ENCODE data around the gene NBPF12. TPM values are rescaled to one million over a fixed set of nuclear protein-coding genes. Genes with fewer than 3 reads are reported as not detected.
"Not testable (repeated sequence)": the region's sequence is repeated elsewhere in the genome, so short reads cannot be mapped to it uniquely, and the experiment has no call there.

Gene NBPF12
- total and polyA plus RNA-seq, 12 donors: 1.8 to 6.3 (median 3.5) TPM

DNA sequence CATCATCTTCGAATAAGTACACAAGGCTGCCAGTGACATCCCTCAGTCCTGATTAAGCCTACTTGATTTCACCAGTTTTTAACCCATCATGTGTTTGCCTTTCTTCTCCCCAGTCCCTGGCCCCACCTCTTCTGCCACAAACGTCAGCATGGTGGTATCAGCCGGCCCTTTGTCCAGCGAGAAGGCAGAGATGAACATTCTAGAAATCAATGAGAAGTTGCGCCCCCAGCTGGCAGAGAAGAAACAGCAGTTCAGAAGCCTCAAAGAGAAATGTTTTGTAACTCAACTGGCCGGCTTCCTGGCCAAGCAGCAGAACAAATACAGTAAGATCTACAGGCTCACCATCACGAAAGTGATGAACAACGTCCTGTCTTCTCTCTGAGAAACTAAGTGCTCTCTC lies 28.2 kb downstream of the NBPF12 start:
- WGBS, 2 donors: 48 to 54% methylated on average over 4 to 5 of the region's 8 CpGs
- H3K9me3 ChIP-seq; H3K4me1 ChIP-seq; H3K27ac ChIP-seq; H3K27me3 ChIP-seq; ATAC-seq; H3K4me3 ChIP-seq; intact Hi-C loops (cut with DNase I); DNase-seq: not testable (repeated sequence)
- TF ChIP-seq, protein P1, sequence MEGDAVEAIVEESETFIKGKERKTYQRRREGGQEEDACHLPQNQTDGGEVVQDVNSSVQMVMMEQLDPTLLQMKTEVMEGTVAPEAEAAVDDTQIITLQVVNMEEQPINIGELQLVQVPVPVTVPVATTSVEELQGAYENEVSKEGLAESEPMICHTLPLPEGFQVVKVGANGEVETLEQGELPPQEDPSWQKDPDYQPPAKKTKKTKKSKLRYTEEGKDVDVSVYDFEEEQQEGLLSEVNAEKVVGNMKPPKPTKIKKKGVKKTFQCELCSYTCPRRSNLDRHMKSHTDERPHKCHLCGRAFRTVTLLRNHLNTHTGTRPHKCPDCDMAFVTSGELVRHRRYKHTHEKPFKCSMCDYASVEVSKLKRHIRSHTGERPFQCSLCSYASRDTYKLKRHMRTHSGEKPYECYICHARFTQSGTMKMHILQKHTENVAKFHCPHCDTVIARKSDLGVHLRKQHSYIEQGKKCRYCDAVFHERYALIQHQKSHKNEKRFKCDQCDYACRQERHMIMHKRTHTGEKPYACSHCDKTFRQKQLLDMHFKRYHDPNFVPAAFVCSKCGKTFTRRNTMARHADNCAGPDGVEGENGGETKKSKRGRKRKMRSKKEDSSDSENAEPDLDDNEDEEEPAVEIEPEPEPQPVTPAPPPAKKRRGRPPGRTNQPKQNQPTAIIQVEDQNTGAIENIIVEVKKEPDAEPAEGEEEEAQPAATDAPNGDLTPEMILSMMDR (IDR thresholded peaks at IDR 0.05): peak in 7 of 9 donors; percentile 26 to 44 (median 38)
- peaks cover 0 to 63% (median 6%) of the 10 kb centered on the region in 9 donors for H3K36me3 ChIP-seq

DNA sequence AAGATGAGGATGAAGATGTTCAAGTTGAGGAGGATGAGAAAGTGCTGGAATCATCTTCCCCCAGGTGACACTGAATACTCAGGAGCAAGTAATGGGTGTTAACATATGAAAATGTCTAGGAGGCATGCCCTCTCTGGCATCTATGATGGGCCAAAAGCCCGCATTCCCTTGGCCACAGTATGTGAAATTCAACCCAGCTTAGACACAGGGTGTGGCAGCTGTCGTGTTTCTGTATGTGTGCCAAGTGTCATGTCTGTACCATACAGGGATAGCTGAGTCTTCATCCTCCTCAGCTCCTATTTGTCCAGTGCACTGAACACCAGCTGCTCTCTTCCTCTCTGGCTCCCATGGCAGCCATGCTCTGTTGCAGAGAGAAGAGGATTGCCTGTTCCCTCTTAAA lies 32.5 kb downstream of the NBPF12 start:
- H3K4me1 ChIP-seq; H3K27ac ChIP-seq; DNase-seq; H3K27me3 ChIP-seq; H3K9me3 ChIP-seq; H3K4me3 ChIP-seq; intact Hi-C loops (cut with DNase I); ATAC-seq: not testable (repeated sequence)
- H3K36me3 ChIP-seq: peaks cover 0 to 62% (median 6%) of the 10 kb centered on the region in 9 donors
- WGBS, 2 donors: 71 to 73% methylated on average over 2 of the region's 2 CpGs

DNA sequence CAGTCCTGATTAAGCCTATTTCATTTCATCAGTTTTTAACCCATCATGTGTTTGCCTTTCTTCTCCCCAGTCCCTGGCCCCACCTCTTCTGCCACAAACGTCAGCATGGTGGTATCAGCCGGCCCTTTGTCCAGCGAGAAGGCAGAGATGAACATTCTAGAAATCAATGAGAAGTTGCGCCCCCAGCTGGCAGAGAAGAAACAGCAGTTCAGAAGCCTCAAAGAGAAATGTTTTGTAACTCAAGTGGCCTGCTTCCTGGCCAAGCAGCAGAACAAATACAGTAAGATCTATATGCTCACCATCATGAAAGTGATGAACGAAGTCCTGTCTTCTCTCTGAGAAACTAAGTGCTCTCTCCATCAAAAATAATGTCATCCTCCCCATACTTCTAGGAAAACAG lies 34.6 kb downstream of the NBPF12 start:
- H3K4me1 ChIP-seq; H3K4me3 ChIP-seq; DNase-seq; H3K27ac ChIP-seq; intact Hi-C loops (cut with DNase I); ATAC-seq; H3K27me3 ChIP-seq; H3K9me3 ChIP-seq: not testable (repeated sequence)
- WGBS, 2 donors: 47 to 58% methylated on average over 3 of the region's 5 CpGs
- H3K36me3 ChIP-seq: peaks cover 0 to 52% (median 6%) of the 10 kb centered on the region in 9 donors

DNA sequence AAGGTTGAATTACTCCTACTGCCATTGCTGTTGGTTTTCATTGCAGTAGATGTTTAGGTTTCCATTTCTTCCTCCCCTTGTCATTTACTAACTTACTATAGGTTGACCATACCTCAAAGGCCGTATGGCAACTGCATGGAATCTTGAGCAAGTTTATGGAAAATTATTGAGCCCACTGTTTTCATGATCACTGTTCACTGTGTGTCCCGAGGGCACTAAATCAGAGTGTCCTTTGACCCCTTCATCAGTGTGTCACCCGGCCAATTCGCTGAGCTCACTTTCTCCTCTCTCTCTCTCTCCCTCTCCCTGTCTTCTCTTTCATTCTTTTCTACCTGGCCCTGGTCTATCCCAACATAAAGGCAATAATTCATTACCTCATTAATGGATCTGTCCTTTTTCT lies 47.7 kb downstream of the NBPF12 start:
- DNase-seq; H3K27ac ChIP-seq; intact Hi-C loops (cut with DNase I); H3K4me3 ChIP-seq; H3K4me1 ChIP-seq; ATAC-seq; H3K27me3 ChIP-seq; H3K9me3 ChIP-seq: not testable (repeated sequence)
- H3K36me3 ChIP-seq: peaks cover 0 to 34% (median 7%) of the 10 kb centered on the region in 9 donors
- WGBS, 2 donors: 80 to 88% methylated on average over 3 to 4 of the region's 4 CpGs

DNA sequence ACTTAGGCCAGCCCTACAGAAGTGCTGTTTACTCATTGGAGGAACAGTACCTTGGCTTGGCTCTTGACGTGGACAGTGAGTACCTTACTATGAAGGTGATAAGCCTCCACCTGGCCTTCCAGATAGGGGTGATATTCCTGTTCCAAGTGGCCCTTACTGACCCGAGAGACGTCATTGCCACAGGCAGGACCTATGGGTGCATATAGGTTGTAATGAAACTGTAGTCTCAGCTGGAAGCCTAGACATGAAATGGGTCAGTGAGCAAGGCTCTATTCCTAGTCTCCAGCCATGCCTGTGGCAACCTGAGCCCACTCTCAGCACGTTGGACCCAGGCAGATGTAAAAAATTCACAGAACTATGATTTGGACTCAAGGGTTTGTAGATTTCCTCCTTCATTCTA lies 48.3 kb downstream of the NBPF12 start:
- 89 to 95% methylated on average over 2 of the region's 4 CpGs for whole genome bisulfite sequencing, 2 donors

DNA sequence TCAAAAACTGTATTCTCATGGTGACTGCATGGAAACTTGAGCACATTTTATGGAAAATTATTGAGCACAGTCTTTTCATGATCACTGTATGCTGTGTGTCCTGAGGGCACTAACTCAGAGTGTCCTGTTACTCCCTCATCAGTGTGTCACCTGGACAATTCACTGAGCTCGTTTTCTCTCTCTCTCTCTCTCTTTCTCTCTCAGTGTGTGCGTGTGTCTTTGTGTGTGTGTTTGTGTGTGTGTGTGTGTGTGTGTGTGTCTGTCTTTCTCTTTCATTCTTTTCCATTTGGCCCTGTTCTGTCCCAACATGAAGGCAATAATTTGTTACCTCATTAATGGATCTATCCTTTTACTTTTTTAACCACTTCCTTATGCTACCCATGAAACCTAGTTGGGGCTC lies 49.4 kb downstream of the NBPF12 start:
- H3K4me1 ChIP-seq; H3K27ac ChIP-seq; H3K4me3 ChIP-seq; ATAC-seq; H3K9me3 ChIP-seq; intact Hi-C loops (cut with DNase I); DNase-seq; H3K27me3 ChIP-seq: not testable (repeated sequence)
- WGBS, 2 donors: 78 to 84% methylated on average over 2 of the region's 2 CpGs
- H3K36me3 ChIP-seq: peaks cover 0 to 37% (median 7%) of the 10 kb centered on the region in 9 donors

More for the DNA sequence above, 48.3 kb downstream of the NBPF12 start:
- intact Hi-C loops (cut with DNase I); H3K9me3 ChIP-seq; H3K27ac ChIP-seq; ATAC-seq; H3K4me3 ChIP-seq; H3K4me1 ChIP-seq; H3K27me3 ChIP-seq; DNase-seq: not testable (repeated sequence)
- peaks cover 0 to 39% (median 7%) of the 10 kb centered on the region in 9 donors for H3K36me3 ChIP-seq

DNA sequence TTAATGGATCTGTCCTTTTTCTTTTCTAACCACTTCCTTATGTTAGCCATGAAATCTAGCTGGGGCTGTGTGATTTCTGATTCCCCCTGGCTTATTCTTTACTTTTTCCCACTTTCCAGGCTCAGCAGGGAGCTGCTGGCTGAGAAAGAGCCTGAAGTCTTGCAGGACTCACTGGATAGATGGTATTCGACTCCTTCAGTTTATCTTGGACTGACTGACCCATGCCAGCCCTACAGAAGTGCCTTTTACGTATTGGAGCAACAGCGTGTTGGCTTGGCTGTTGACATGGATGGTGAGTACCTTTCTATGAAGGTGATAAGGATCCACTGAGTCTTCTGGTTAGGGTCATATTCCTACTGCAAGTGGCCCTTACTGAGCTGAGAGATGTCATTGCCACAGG lies 51.3 kb downstream of the NBPF12 start:
- not testable (repeated sequence) for H3K27me3 ChIP-seq, DNase-seq, ATAC-seq

DNA sequence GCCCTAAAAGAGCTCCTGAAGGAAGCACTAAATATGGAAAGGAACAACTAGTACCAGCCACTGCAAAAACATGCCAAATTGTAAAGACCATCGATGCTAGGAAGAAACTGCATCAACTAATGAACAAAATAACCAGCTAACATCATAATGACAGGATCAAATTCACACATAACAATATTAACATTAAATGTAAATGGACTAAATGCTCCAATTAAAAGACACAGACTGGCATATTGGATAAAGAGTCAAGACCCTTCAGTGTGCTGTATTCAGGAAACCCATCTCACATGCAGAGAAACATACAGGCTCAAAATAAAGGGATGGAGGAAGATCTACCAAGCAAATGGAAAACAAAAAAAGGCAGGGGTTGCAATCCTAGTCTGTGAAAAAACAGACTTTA lies 70.4 kb downstream of the NBPF12 start:
- H3K36me3 ChIP-seq; intact Hi-C loops (cut with DNase I); ATAC-seq; H3K27ac ChIP-seq; DNase-seq; H3K27me3 ChIP-seq; H3K4me3 ChIP-seq; H3K4me1 ChIP-seq: not testable (repeated sequence)
- WGBS, 2 donors: 83 to 100% methylated on average over 1 of the region's 1 CpG
- H3K9me3 ChIP-seq: peaks cover 0 to 30% (median 0%) of the 10 kb centered on the region in 11 donors

More for the DNA sequence above, 51.3 kb downstream of the NBPF12 start:
- H3K36me3 ChIP-seq: peaks cover 0 to 36% (median 7%) of the 10 kb centered on the region in 9 donors
- H3K4me1 ChIP-seq; intact Hi-C loops (cut with DNase I); H3K9me3 ChIP-seq; H3K4me3 ChIP-seq; H3K27ac ChIP-seq: not testable (repeated sequence)
- 84 to 92% methylated on average over 3 of the region's 3 CpGs for WGBS, 2 donors

DNA sequence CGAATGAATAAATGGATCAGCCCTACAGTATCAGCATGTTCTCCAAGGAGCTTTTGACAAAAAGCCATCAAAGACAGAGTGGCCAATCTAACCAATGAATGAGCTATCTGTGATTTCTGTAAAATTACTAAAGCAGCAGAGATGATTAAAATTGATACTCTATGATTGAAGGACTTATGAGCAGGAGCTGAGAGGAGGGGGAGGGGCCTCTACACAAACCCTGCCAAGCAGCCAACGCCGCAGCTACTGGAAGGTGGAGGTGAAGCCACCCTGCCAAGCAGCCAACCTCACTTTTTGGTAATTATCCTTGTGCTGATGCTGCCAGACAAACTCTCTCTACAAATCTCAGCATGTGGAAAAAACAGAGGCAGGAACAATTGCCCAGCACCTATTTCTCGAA lies 88.9 kb downstream of the NBPF12 start:
- WGBS, 2 donors: 66 to 81% methylated on average over 4 of the region's 4 CpGs
- DNase-seq; H3K36me3 ChIP-seq; H3K9me3 ChIP-seq; H3K27ac ChIP-seq; H3K4me3 ChIP-seq; intact Hi-C loops (cut with DNase I); H3K4me1 ChIP-seq; ATAC-seq: not testable (repeated sequence)
- H3K27me3 ChIP-seq: peaks cover 0 to 17% (median 3%) of the 10 kb centered on the region in 7 donors

DNA sequence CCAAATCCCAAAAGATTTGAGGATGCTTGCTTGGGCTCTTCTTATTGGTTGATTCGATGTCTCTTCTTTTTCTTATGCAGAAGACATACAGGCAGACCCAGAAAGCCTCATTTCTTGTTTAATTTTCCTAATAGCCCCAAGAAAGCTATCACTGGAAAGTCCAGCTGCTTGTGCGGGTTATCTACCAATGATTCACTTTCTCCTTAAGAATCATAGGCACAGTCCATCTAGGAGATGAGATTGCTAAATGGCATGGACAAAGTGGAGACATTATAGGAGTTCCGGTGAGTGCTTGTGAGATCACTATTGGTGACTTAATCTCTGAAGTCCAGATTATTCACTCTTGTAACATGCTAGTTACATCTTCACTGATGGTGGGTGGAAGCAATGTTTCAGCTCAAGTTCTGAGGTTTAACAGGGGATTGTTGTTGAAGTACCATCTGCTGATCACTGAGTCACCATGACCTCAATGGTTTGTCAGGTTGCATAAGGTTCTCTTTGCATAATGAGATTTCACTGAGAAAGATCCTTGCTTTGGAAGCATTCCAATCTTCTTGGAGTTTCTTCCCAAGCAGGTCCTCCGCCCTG lies 92.0 kb downstream of the NBPF12 start:
- H3K4me1 ChIP-seq; H3K36me3 ChIP-seq; H3K9me3 ChIP-seq; H3K4me3 ChIP-seq; H3K27ac ChIP-seq; intact Hi-C loops (cut with DNase I); DNase-seq: not testable (repeated sequence)
- peaks cover 0 to 33% (median 10%) of the 10 kb centered on the region in 7 donors for H3K27me3 ChIP-seq
- peak in 1 of 8 donors; percentile 39 for ATAC-seq
- 61 to 67% methylated on average over 4 of the region's 4 CpGs for WGBS, 2 donors

Measured in heart right ventricle (tissue), 16 donors.